ENCODE data around the gene ARHGEF6.

DNA sequence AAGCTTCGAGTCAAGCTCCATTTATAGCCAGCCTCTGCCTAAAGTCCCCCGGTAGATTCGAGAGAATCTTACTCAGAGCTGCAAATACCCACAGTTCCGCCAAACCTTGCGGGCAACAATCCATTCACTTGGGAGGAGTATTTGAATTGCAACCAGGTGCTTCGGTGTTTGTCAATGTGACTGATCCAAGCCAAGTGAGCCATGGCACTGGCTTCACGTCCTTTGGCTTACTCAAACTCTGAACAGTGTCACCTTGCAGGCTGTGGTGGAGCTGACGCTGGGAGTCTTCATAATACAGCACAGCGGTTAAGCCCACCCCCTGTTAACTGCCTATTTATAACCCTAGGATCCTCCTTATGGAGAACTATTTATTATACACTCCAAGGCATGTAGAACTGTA, 121.6 kb downstream of the ARHGEF6 start:
- TF ChIP-seq, protein P1, sequence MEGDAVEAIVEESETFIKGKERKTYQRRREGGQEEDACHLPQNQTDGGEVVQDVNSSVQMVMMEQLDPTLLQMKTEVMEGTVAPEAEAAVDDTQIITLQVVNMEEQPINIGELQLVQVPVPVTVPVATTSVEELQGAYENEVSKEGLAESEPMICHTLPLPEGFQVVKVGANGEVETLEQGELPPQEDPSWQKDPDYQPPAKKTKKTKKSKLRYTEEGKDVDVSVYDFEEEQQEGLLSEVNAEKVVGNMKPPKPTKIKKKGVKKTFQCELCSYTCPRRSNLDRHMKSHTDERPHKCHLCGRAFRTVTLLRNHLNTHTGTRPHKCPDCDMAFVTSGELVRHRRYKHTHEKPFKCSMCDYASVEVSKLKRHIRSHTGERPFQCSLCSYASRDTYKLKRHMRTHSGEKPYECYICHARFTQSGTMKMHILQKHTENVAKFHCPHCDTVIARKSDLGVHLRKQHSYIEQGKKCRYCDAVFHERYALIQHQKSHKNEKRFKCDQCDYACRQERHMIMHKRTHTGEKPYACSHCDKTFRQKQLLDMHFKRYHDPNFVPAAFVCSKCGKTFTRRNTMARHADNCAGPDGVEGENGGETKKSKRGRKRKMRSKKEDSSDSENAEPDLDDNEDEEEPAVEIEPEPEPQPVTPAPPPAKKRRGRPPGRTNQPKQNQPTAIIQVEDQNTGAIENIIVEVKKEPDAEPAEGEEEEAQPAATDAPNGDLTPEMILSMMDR (IDR thresholded peaks at IDR 0.05; ENCODE audit: low read depth, low read length), result no peak
- no peak for TF ChIP-seq POLR2A (IDR thresholded peaks at IDR 0.05; ENCODE audit: extremely low read depth, insufficient read length)
- TF ChIP-seq, protein P2, sequence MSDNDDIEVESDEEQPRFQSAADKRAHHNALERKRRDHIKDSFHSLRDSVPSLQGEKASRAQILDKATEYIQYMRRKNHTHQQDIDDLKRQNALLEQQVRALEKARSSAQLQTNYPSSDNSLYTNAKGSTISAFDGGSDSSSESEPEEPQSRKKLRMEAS (IDR thresholded peaks at IDR 0.05; ENCODE audit: low read depth, low read length), result no peak
- TF ChIP-seq MYC (IDR thresholded peaks at IDR 0.05; ENCODE audit: low read depth, low read length), result no peak
